Activated CD4-positive, alpha-beta memory T cell treated with anti-CD3 and anti-CD28 coated beads for 36 hours (primary cell): ENCODE measurements around the gene RUFY3. TPM values are rescaled to one million over a fixed set of nuclear protein-coding genes. Genes with fewer than 3 reads are reported as not detected.

Experiments
- CTCF ChIA-PET: fragments of 350-600 bp; sonication (Branson Sonifier 250); formaldehyde crosslinking; loops from one replicate; lab custom pipeline; 2021; ENCODE audit warnings: antibody characterized with exemption, inconsistent platforms; lab: Charles Lee
- POLR2A ChIA-PET: fragments of 350-600 bp; sonication (Branson Sonifier 250); formaldehyde crosslinking; loops from one replicate; lab custom pipeline; 2021; ENCODE audit warnings: antibody characterized with exemption; lab: Charles Lee
- DNase-seq: peaks from one replicate; pipeline ENCODE4 v3.0.0-alpha.2; 2020
- H3K27ac Mint-ChIP-seq: one replicate; pipeline ENCODE4 v1.8.0; 2021; ENCODE audit warnings: mixed read lengths
- H3K27me3 Mint-ChIP-seq: one replicate; pipeline ENCODE4 v1.8.0; 2021; ENCODE audit warnings: mixed read lengths
- H3K36me3 Mint-ChIP-seq: one replicate; pipeline ENCODE4 v1.8.0; 2021; ENCODE audit warnings: mixed read lengths
- H3K4me1 Mint-ChIP-seq: one replicate; pipeline ENCODE4 v1.8.0; 2021; ENCODE audit warnings: low read depth, mixed read lengths
- H3K4me3 Mint-ChIP-seq: one replicate; pipeline ENCODE4 v1.8.0; 2021; ENCODE audit warnings: mild to moderate bottlenecking, mixed read lengths
- H3K9me3 Mint-ChIP-seq: one replicate; pipeline ENCODE4 v1.8.0; 2021; ENCODE audit warnings: mixed read lengths
- intact Hi-C: fragments of 100-400 bp; cut with micrococcal nuclease; formaldehyde crosslinking; loops from one replicate; pipeline ENCODE4 v1.15.1; 2023
- total RNA-seq, 2 experiments: library from RNA; stranded (reverse); gene quantifications; one replicate each; pipeline ENCODE4 v1.2.3, GENCODE V29; 2021

RUFY3 gene
- total RNA-seq, 2 experiments from 2014 or later, result 15.8 to 17.2 TPM

DNA sequence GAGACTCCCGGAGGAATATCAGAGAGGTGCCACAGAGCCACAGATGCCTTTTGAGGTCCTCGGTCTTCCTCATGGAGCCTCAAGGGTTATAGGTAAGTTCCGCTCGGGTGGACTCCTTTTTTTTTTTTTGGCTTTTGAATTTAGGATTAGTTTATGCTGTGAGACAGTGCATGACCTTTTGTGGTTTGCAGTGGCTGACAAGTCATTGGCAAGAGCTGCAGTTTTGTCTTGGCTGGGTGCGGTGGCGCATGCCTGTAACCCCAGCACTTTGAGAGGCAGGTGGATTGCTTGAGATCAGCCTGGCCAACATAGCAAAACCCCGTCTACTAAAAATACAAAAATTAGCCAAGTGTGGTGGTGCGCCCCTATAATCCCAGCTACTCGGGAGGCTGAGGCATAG, 122.4 kb downstream of the RUFY3 start:
- DNase-seq, result peak; percentile 28
- Mint-ChIP-seq H3K36me3 (no peaks in the 10 kb centered on the region), H3K27me3 (no peaks in the 10 kb centered on the region), H3K9me3 (no peaks in the 10 kb centered on the region), H3K27ac (no peak overlapping the region), H3K4me1 (peaks cover 18% of the 10 kb centered on the region), H3K4me3 (no peak overlapping the region)
- ChIA-PET POLR2A (no interaction called here), CTCF (interaction anchor here (0.6 kb wide), 1 partner anchor 159 kb away, joined by 3 read pairs; no protein-coding TSS in a partner anchor)
- intact Hi-C loops, result loop anchor here (5.0 kb wide), 2 partner anchors 83 to 227 kb away; no protein-coding TSS in a partner anchor

DNA sequence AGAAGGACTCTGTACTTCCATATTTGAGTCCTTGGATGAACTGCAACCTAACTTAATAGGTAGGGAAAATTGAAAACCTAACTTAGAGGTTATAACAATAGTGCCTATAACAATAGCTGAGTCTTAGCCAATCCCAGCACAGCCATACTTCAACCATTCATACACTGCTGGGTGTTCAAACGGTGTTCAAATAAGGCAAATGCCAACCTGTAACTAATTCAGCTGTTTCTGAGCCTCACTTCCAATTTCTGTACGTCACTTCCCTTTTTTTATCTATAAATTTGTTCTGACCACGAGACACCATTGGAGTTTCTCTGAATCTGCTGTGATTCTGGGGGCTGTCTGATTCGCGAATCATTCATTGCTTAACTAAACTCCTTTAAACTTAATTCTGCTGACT, 127.5 kb downstream of the RUFY3 start:
- Mint-ChIP-seq H3K36me3 (no peaks in the 10 kb centered on the region), H3K27me3 (no peaks in the 10 kb centered on the region), H3K4me3 (no peak overlapping the region), H3K27ac (no peak overlapping the region), H3K9me3 (no peaks in the 10 kb centered on the region), H3K4me1 (peaks cover 2% of the 10 kb centered on the region)
- ChIA-PET POLR2A (no interaction called here), CTCF (no interaction called here)
- intact Hi-C loops, result no loop called here
- no peak for DNase-seq

GRCh38 chr4:70855464-70855863, 133.7 kb downstream of the RUFY3 start:
- Mint-ChIP-seq H3K4me3 (no peak overlapping the region), H3K27me3 (no peaks in the 10 kb centered on the region), H3K4me1 (no peaks in the 10 kb centered on the region), H3K27ac (no peak overlapping the region), H3K9me3 (no peaks in the 10 kb centered on the region), H3K36me3 (no peaks in the 10 kb centered on the region)
- ChIA-PET CTCF (no interaction called here), POLR2A (no interaction called here)
- no peak for DNase-seq
- intact Hi-C loops, result no loop called here

Other genes starting within 250 kb of the RUFY3 start
- not detected for gene MUC7, start 249.8 kb upstream of the RUFY3 start, total RNA-seq
- not detected for gene AMTN, start 203.4 kb upstream of the RUFY3 start, total RNA-seq
- not detected for gene AMBN, start 129.7 kb upstream of the RUFY3 start, total RNA-seq
- gene ENAM, start 93.2 kb upstream of the RUFY3 start, total RNA-seq, result not detected
- not detected for gene JCHAIN, start 55.5 kb upstream of the RUFY3 start, total RNA-seq
- 10 to 100 TPM; 33.6 to 35.5 TPM for gene UTP3, start 33.4 kb upstream of the RUFY3 start, total RNA-seq
- 10 to 100 TPM; 97.8 to 97.9 TPM for gene GRSF1, start 117.9 kb downstream of the RUFY3 start, total RNA-seq
- 10 to 100 TPM; 18.6 to 19.9 TPM for gene MOB1B, start 180.4 kb downstream of the RUFY3 start, total RNA-seq